GM15510 (cell line): ENCODE results near the gene GULP1.

Experiments
- POLR2A ChIP-seq: IDR thresholded peaks from 3 replicates; pipeline ENCODE4 v1.6.1; 2011; ENCODE audit warnings: borderline replicate concordance; ENCODE audit not compliant: insufficient read length; ENCODE audit errors: extremely low read depth

The GULP1 gene

DNA sequence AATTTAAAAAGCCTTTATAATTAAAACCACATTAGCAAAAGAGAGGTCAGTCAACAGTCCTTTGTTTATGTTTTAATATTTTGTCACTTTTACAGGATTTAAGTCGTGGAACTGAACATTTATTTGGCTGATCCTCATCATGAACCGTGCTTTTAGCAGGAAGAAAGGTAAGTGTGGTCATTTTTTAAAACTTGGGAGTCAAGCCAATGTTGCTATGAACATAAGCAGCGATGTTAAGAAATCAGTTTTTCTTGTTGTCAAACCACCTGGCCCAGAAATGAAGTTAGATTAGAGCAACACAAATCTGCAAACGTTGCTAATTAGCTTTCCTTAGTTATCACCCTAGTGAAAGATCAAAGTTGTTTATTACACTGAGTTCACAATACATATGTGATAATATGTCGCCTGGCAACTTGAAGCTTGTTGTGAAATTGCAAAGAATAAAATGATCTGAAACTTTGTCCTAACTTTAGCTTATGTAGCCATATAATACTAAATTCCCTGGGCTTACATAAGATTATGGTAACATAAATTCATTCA lies 186.0 kb downstream of the GULP1 start:
- TF ChIP-seq POLR2A, result no peak

DNA sequence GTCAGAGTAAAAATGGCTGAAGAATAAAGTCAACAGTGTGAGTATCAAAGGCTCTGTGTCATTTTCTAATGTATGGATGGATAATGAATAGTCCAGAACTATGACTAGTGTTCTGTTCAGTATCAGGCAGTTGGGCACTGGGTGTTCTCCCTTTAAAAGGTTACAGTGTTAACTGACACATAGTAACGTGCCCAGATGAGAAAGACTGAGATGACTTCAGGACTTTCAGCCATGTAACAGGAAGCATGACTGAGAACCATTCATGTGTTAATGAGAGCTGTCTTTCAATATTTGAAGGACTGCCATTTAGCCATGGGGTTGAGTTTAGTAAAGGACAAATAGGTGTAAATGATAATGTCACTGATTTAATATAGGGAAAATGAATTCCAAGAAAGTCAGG lies 187.1 kb downstream of the GULP1 start:
- no peak for TF ChIP-seq POLR2A

DNA sequence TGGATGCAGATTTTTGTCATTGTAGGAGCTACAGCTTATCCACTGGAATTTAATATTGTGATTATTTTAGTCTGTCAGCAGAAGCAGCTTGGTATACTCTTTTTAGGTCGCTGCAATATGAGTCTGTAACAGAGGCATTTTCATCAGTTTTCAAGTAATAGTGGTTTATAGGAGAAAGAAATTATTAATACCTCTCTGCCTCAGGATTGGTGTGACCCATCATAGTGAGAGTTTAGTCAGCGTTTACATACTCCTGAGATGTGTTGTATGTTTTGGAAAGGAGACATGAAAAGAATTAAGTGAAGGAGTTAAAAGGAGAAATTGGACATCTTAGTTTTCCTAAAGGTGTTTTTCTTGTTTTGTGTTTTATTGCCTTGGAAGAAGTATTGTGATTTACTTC lies 189.8 kb downstream of the GULP1 start:
- no peak for TF ChIP-seq POLR2A

DNA sequence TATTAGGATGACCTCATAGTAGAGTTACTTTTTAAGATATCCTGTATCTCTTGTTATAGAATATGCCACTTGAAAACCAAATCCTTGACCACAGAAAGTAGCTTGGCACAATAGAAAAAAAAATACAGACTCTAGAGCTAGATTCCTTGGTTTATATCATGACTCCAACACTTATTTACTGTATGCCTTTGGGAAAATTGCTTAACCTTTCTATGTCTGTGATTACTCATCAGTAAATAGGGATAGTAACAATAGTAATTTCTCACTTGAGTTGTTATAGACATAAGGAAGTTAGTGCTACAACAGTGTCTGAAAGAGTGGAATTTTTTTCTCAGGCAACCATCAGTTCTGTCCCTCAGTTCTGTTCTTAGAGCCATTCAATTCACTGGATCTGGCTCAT lies 193.8 kb downstream of the GULP1 start:
- TF ChIP-seq POLR2A, result no peak

DNA sequence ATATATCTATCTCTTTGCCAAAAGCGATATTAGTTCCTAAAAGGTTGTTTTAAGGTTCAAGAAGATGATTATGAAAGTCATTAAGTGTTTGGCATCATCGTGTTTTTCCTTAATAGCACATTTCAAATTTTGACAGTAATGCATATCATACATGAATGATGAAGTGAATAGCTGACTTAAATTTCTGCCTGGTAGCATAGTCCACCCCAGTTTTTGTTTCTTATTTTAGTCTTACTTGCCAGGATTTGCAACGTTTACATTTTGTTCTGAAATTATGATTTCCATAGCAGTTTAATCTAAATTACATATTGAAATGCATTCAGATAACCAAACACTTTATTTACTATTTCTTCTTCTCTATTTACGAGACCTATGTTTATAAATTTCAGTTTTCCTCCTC lies 201.1 kb downstream of the GULP1 start:
- no peak for TF ChIP-seq POLR2A

DNA sequence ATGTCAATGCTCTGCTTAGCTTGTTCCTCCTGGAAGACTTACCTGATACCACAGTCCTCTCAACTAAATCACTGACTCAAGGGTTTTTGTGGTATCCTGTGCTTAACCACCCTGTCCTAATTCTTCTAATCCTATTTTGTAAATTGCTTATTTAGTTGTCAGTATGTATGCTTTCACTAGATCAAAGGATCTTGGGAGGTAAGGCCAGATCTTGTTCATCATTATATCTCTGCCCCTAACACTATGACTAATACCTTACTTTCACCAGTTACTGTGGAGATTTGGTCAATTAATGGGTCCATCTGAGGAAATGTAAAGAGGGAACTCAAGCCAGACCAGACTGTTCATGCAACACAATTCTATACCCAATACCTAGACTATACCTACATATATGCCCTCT lies 203.2 kb downstream of the GULP1 start:
- TF ChIP-seq POLR2A, result no peak

DNA sequence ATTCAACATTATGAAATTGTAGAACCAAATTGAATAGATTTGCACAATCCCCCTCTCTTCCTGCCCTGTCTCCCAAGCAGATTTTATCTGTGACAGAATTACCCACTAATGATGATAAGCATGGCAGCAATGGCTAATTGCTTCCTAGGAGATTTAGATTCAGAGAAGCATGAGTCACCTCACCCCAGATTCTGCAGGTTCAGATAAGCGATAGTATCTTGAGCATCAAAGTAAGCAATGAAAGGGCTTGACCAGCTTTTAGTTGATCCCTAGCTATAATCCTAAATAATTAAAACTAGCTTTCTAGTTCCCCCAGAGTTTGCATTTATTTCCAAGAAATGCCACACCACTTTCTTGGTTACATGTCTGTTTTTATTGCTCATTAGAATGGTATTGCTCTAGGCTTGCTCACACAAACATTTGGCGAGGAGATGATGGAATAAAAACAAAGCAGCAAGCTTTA lies 204.3 kb downstream of the GULP1 start:
- TF ChIP-seq POLR2A, result no peak

DNA sequence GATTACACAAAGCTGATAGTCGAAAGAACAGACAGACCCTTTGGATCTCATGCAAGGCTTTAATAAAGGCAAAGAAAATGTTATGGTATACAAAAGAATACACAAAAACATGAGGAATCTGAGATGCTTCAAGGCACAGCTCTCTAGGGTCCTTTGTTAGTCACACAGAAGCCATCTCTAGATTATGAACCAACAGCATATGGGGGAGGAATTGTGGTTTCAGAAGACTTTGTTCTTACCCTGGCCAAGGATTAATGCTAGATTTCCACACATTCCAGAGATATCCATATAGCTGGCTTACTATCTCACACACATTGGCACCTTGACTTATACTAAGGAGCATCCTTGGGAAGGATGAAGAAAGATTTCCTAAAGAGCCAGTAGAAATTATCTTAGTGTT lies 206.1 kb downstream of the GULP1 start:
- TF ChIP-seq POLR2A, result no peak

DNA sequence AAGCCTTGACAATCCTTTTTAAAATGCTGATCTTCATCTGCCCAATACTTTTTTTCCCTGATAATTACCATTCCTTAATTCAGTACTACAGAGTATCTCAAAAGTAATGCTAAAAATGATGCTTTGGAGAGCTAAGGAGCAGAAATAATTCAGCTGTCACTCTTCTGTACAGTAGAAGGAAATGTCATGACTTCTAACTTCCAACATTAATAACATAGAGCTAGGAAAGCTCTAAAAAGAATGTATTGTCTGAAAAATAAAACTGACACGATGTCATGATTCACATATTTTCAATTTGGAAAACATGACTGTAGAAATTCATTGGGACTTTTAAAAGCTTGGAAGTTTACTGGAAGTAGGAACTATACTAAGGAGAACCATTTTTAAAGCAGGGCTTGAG lies 212.3 kb downstream of the GULP1 start:
- no peak for TF ChIP-seq POLR2A

DNA sequence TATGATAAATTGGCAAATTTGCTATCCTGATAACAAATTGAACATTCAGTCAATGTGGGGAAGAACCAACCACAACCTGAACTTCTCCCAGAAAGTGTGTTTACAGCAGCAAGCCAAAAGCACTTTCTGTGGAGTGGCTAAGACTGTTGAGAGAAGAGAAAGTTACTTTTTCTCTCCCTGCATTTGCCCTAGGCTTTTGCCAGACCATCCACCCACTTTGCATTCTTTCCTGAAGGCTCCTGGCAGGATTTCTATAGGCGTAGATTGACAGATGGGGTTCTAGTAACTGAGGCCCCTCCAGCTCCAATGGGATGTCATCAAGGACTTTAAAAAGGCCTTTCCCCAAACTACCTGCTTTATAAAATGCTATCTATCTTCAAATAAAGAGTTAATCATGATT lies 215.2 kb downstream of the GULP1 start:
- TF ChIP-seq POLR2A, result no peak

DNA sequence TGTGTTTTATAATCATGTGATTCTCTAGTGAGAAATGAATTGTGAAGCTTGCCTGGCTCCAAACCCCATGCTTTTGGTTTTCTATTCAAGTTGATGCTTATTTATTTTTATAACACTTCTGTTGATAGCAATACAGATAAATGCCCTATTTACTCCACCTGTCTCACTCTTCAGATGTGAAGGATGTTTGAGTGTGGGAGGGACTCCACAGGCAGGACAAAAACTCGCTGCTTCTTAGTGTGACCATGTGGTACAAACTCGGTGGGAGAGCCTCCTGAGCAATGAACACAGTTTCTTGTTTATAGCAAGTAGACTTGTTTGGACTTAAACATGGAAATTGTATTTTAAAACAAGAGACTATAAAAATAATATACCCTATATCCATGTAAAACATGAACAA lies 219.7 kb downstream of the GULP1 start:
- TF ChIP-seq POLR2A, result no peak

DNA sequence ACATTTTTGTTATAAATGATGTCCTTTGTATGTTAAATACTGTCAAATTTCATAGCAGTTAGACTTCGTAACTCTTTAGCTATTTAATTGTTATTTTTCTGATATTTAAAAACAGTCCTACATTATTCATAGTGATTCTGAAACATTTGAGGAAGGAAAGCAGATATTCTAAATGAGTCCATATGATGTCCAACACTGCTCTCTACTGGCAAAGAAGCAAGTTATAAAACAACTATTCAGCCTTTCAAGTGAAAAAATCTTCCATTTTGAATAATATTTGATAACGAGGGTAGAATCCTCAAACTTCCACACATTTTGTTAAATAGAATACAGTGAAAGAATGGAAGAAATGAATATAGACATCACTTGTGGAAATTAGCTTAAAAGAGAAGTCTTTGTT lies 220.8 kb downstream of the GULP1 start:
- no peak for TF ChIP-seq POLR2A

DNA sequence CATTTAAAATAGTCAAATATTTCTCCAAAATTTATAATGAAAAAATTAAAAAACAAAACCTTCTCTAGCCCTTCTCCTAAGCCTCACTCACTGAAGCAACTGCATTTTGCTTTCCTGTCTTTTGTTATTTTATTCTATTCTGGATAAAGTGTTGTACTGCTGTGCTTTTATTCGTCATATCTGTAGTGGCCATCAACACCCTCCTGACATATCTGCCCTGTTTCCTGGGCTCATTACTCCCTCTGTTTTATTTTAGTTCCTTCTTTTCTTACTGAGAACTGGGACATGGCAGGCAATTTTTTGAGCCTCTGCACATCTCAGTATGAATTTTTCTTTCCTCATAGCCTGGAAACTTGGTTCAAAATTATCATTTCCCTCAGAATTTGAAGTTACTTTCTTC lies 224.2 kb downstream of the GULP1 start:
- TF ChIP-seq POLR2A, result no peak

DNA sequence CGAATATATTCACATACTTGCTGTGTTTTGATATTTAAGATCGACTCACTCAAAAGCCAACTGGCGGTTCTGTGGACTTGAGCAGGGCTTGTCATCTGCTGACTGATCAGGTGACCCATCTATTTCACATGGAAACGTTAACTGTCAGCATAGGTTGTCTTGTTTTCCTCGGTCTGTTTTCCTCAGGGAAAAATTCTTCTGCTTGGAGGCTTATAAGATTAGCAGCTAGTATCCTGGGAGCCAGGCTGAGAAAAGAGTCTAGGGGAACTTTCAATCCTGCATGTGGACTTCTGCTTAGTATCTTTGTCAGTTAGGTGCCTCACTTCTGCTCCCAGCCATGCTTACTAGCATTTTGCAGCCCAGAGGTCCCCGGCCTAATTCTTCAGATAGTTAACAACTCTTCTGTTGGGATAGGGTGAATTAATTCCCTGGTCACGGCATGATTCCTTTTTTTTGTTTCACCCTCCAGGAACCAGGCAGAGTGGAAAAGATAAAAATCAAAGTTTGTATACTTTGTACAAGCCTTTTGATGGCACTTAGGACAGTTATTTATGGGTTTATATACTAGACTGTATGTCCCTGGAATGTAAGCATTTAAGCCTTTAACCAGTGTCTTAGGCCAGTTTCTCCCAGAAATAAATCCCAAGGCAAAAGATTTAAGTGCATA lies 226.0 kb downstream of the GULP1 start:
- TF ChIP-seq POLR2A, result no peak

DNA sequence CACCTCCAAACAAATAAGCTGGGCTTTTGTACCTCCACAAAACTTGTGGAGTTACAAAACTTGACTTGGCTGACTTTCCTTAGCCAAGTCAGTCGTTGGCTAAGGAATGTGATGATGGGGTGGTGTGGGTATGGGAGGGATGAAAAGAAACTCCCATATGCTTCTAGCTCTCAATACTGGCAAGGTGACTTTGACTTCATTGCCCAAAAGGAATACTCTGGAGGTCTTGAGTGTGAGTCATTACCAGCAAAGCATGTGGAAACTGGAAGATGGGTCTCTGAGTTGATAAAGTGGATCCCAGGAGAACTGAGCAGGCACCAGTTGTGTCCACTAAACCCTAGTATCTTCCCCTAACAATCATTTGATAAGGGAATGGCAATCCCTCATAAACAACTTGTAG lies 226.7 kb downstream of the GULP1 start:
- TF ChIP-seq POLR2A, result no peak

DNA sequence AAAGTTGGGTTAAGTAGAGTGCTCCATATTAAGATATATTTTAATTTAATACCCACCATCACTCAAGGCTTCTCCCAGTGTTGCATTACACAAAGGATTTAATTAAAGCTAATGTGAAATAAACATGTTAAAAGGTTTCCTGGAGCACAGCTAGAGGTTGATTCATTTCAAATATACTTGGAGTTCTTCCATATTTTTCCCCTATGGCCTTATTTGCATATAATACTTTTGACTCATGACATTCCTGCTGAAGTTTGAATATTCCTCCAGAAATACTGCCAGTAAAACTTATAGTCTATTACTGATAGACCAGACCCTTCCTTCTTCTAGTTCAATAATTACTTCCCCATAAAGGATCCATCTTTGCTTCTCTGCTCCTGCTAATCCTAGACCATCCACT lies 227.5 kb downstream of the GULP1 start:
- TF ChIP-seq POLR2A, result no peak

DNA sequence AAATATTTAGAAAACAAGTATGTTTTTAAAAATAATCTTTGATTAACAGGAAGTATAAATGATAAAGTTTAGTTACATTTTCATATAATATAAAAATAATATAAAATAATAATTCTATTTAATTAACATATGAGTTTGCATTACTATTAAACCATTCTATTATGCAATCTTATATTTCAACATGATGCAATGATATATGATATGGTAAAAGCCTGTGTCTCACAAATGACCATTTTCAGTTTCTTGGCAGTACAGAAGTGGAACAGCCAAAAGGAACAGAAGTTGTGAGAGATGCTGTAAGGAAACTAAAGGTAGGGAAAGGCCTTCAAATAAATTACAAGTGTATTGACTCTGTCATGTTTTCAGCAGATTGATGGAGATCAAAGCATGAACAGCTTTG lies 230.8 kb downstream of the GULP1 start:
- no peak for TF ChIP-seq POLR2A
